Neuronal stem cell (in vitro differentiated cells): ENCODE results near the gene LPP.

ENCODE experiments used
- DNase-seq: peaks from one replicate; pipeline ENCODE4 v3.0.0-alpha.2; 2013; ENCODE audit warnings: low spot score
- H2AFZ ChIP-seq: one replicate; pipeline ENCODE4 v1.6.1; 2013; ENCODE audit warnings: mild to moderate bottlenecking, low read length, inconsistent platforms
- H2AK5ac ChIP-seq: 2 replicates; pipeline ENCODE4 v1.6.1; 2013; ENCODE audit warnings: low read depth, mild to moderate bottlenecking, inconsistent platforms, low read length, moderate library complexity, mixed read lengths
- H2BK120ac ChIP-seq: 2 replicates; pipeline ENCODE4 v1.6.1; 2013; ENCODE audit warnings: low read depth, mild to moderate bottlenecking, inconsistent platforms, low read length, moderate library complexity, mixed read lengths
- H2BK12ac ChIP-seq: one replicate; pipeline ENCODE4 v1.6.1; 2013; ENCODE audit warnings: low read length, inconsistent platforms
- H2BK15ac ChIP-seq: 2 replicates; pipeline ENCODE4 v1.6.1; 2013; ENCODE audit warnings: mild to moderate bottlenecking, low read length, inconsistent platforms, mixed read lengths
- H2BK5ac ChIP-seq: one replicate; pipeline ENCODE4 v1.6.1; 2013; ENCODE audit warnings: inconsistent platforms, mild to moderate bottlenecking, low read length, moderate library complexity
- H3K14ac ChIP-seq: one replicate; pipeline ENCODE4 v1.6.1; 2013; ENCODE audit warnings: low read length, inconsistent platforms
- H3K18ac ChIP-seq: 2 replicates; pipeline ENCODE4 v1.6.1; 2013; ENCODE audit warnings: low read length, inconsistent platforms
- H3K23ac ChIP-seq: 2 replicates; pipeline ENCODE4 v1.6.1; 2013; ENCODE audit warnings: low read depth, mild to moderate bottlenecking, mixed read lengths, low read length, inconsistent platforms; ENCODE audit not compliant: poor library complexity
- H3K27ac ChIP-seq: replicated peaks from 3 replicates; pipeline ENCODE4 v1.5.1; 2013; ENCODE audit warnings: low read length, inconsistent platforms
- H3K27me3 ChIP-seq, 3 experiments: 2 replicates each; pipeline ENCODE4 v1.6.1; 2013; ENCODE audit warnings: low read length in 3 of 3, mild to moderate bottlenecking in 2 of 3, inconsistent platforms in 1 of 3, low read depth in 1 of 3, mixed read lengths in 1 of 3, moderate library complexity in 1 of 3; ENCODE audit not compliant: control insufficient read depth in 3 of 3, insufficient read depth in 3 of 3
- H3K36me3 ChIP-seq, 2 donors: replicated peaks in 1 of 2; 2 replicates each; pipeline ENCODE4 v1.6.1; 2013; ENCODE audit warnings: low read length in 2 of 2; ENCODE audit not compliant: control insufficient read depth in 2 of 2, insufficient read depth in 2 of 2
- H3K4ac ChIP-seq: 2 replicates; pipeline ENCODE4 v1.6.1; 2013; ENCODE audit warnings: inconsistent platforms, mild to moderate bottlenecking, low read length, moderate library complexity
- H3K4me1 ChIP-seq, 2 donors: 1 replicate in 1 of 2; 2 replicates in 1 of 2; pipeline ENCODE4 v1.6.1; 2013; ENCODE audit warnings: low read length in 2 of 2, low read depth in 1 of 2; ENCODE audit not compliant: control insufficient read depth in 2 of 2, insufficient read depth in 1 of 2
- H3K4me2 ChIP-seq: one replicate; pipeline ENCODE4 v1.6.1; 2013; ENCODE audit warnings: mild to moderate bottlenecking, low read length, inconsistent platforms; ENCODE audit not compliant: insufficient read depth, poor library complexity, severe bottlenecking
- H3K4me3 ChIP-seq, 2 donors: 2 replicates each; pipeline ENCODE4 v1.5.1; 2013; ENCODE audit warnings: low read length in 2 of 2, mild to moderate bottlenecking in 2 of 2, inconsistent platforms in 1 of 2, moderate library complexity in 1 of 2
- H3K79me1 ChIP-seq: one replicate; pipeline ENCODE4 v1.6.1; 2013; ENCODE audit warnings: low read depth, mild to moderate bottlenecking, inconsistent platforms, low read length, moderate library complexity
- H3K9ac ChIP-seq: one replicate; pipeline ENCODE4 v1.6.1; 2013; ENCODE audit warnings: mild to moderate bottlenecking, low read depth, low read length, inconsistent platforms; ENCODE audit not compliant: poor library complexity
- H3K9me3 ChIP-seq, 2 donors: replicated peaks in 1 of 2; 2 replicates each; pipeline versions ENCODE3 to v1.6.1; 2013; ENCODE audit warnings: low read length in 2 of 2, mild to moderate bottlenecking in 2 of 2, inconsistent platforms in 1 of 2, low read depth in 1 of 2, mixed read lengths in 1 of 2, moderate library complexity in 1 of 2; ENCODE audit not compliant: control insufficient read depth in 2 of 2, insufficient read depth in 1 of 2
- H4K8ac ChIP-seq: one replicate; pipeline ENCODE4 v1.6.1; 2013; ENCODE audit warnings: low read depth, mild to moderate bottlenecking, inconsistent platforms, low read length, moderate library complexity
- H4K91ac ChIP-seq: one replicate; pipeline ENCODE4 v1.6.1; 2013; ENCODE audit warnings: low read length, low read depth, mild to moderate bottlenecking, inconsistent platforms; ENCODE audit not compliant: poor library complexity
- WGBS, 2 donors: extraction: QIAGEN DNeasy Blood & Tissue Kit; methylation state at CpG; one replicate each; pipeline ENCODE4 v1.1.7; 2013; ENCODE audit warnings: missing lambda C conversion rate in 2 of 2, mixed read lengths in 1 of 2; ENCODE audit not compliant: insufficient read length in 2 of 2, insufficient replicate concordance in 1 of 2; ENCODE audit errors: extremely low coverage in 2 of 2; 5-methylcytosine and 5-hydroxymethylcytosine counted together

The LPP gene

DNA sequence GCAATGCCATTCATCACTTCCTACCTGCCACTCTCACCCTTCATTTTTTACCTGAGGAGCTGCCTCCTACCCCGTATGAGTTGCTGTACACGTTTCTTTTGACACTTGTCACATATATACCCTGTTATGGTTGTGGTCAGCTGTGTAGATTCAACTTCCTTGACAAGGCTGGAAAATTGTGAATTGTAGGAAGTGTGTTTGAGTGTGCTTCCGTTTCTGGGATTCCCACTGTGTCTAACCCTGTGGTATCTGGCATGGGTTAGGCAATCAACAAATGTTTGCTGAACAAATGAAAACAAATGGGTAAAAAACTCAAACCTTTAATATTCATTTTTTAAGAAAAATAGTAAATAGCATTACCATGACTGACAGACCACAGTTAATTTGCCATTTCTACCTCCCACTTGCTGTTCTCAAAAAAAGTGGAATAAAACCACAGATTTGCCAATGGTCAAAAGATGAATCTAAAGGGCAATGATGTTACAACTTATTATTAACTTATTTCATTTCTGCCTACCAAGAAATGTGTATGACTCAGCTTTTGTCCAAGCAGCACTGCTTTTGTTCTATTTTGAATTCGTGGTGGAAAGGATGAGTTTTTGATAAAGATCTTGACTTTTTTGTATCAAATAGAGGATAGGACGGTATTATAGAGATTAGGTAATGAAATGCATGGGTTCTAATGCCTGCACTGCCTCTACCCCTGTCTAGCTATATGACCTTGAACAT is 404.6 kb downstream of the LPP start:
- Histone ChIP-seq H3K18ac (no peak overlapping the region), H3K23ac (no peak overlapping the region), H3K79me1 (no peaks in the 10 kb centered on the region), H3K4ac (no peak overlapping the region), H2AFZ (no peak overlapping the region), H3K9ac (no peak overlapping the region), H3K36me3 (no peaks in the 10 kb centered on the region), H4K91ac (no peak overlapping the region), H2AK5ac (no peak overlapping the region), H3K14ac (no peak overlapping the region), H3K4me2 (no peak overlapping the region), H2BK5ac (no peak overlapping the region), H2BK120ac (no peak overlapping the region), H3K4me1 (no peaks in the 10 kb centered on the region), H2BK15ac (no peak overlapping the region), H3K9me3 (no peaks in the 10 kb centered on the region), H3K4me3 (no peak overlapping the region), H4K8ac (no peak overlapping the region), H2BK12ac (no peak overlapping the region), H3K27ac (no peak overlapping the region), H3K27me3 (no peaks in the 10 kb centered on the region)
- no peak for DNase-seq
- 100% methylated on average over 1 of the region's 5 CpGs; no CpG with 5 or more reads in 1 of the 2 donors for WGBS, 2 donors

GRCh38 chr3:188559072-188559429 is 405.1 kb downstream of the LPP start:
- Histone ChIP-seq H3K9me3 (no peaks in the 10 kb centered on the region), H3K4me2 (no peak overlapping the region), H2BK120ac (no peak overlapping the region), H3K9ac (no peak overlapping the region), H2AK5ac (no peak overlapping the region), H2BK12ac (no peak overlapping the region), H2AFZ (no peak overlapping the region), H4K8ac (no peak overlapping the region), H3K14ac (no peak overlapping the region), H3K27me3 (no peaks in the 10 kb centered on the region), H2BK5ac (no peak overlapping the region), H3K4me3 (no peak overlapping the region), H3K27ac (no peak overlapping the region), H3K4me1 (no peaks in the 10 kb centered on the region), H4K91ac (no peak overlapping the region), H3K36me3 (no peaks in the 10 kb centered on the region), H3K4ac (no peak overlapping the region), H2BK15ac (no peak overlapping the region), H3K23ac (no peak overlapping the region), H3K79me1 (no peaks in the 10 kb centered on the region), H3K18ac (no peak overlapping the region)
- no CpG with 5 or more reads among the region's 2 CpGs for WGBS, 2 donors
- no peak for DNase-seq

GRCh38 chr3:188559856-188560255 is 405.9 kb downstream of the LPP start:
- H3K4me2 ChIP-seq, result no peak overlapping the region
- H2BK15ac ChIP-seq, result no peak overlapping the region
- no peaks in the 10 kb centered on the region for H3K36me3 ChIP-seq
- DNase-seq, result no peak
- no peak overlapping the region for H3K18ac ChIP-seq
- H3K4ac ChIP-seq, result no peak overlapping the region
- no peak overlapping the region for H2BK5ac ChIP-seq
- WGBS, 2 donors, result no CpG with 5 or more reads among the region's 2 CpGs
- H3K9ac ChIP-seq, result no peak overlapping the region
- no peaks in the 10 kb centered on the region for H3K9me3 ChIP-seq
- H4K8ac ChIP-seq, result no peak overlapping the region
- no peak overlapping the region for H3K27ac ChIP-seq
- H3K27me3 ChIP-seq, result no peaks in the 10 kb centered on the region
- no peak overlapping the region for H2AFZ ChIP-seq
- H4K91ac ChIP-seq, result no peak overlapping the region
- no peak overlapping the region for H2AK5ac ChIP-seq
- no peak overlapping the region for H3K4me3 ChIP-seq
- H2BK120ac ChIP-seq, result no peak overlapping the region
- no peak overlapping the region for H2BK12ac ChIP-seq
- no peak overlapping the region for H3K14ac ChIP-seq
- no peak overlapping the region for H3K23ac ChIP-seq
- H3K79me1 ChIP-seq, result no peaks in the 10 kb centered on the region
- no peaks in the 10 kb centered on the region for H3K4me1 ChIP-seq

DNA sequence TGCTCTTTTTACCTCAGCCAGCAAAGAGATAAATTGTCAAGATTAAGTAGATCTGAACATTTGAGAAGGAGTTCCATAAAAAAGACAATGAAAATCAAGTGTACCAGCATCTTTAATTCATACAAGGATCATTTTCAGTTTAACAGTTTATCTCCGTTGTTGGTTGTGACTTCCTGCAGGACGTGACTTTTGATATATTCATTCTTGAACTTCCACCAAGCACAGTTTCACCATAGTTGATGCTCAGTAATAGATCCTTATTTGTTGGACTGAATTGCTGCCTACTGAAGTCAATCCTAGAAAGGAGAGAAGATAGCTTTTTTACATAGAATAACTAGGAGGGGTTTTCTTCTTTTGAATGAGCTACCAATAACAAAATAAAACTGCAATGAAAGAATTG is 408.2 kb downstream of the LPP start:
- Histone ChIP-seq H3K36me3 (no peaks in the 10 kb centered on the region), H2BK120ac (no peak overlapping the region), H3K9me3 (no peaks in the 10 kb centered on the region), H3K23ac (no peak overlapping the region), H3K27me3 (no peaks in the 10 kb centered on the region), H3K4me1 (no peaks in the 10 kb centered on the region), H2BK12ac (no peak overlapping the region), H3K4me3 (no peak overlapping the region), H3K18ac (no peak overlapping the region), H3K9ac (no peak overlapping the region), H2BK5ac (no peak overlapping the region), H3K27ac (no peak overlapping the region), H3K4ac (no peak overlapping the region), H4K8ac (no peak overlapping the region), H3K4me2 (no peak overlapping the region), H3K14ac (no peak overlapping the region), H4K91ac (no peak overlapping the region), H2AFZ (no peak overlapping the region), H2BK15ac (no peak overlapping the region), H2AK5ac (no peak overlapping the region), H3K79me1 (no peaks in the 10 kb centered on the region)
- no peak for DNase-seq
- no CpG with 5 or more reads among the region's 2 CpGs for WGBS, 2 donors
